NCI-H1105 treated with DMSO at 0.1 percent for 48 hours (cell line): ENCODE results near the gene MTARC1.

ENCODE experiments used
- DNase-seq: peaks from one replicate; lab custom pipeline; 2025; lab: John Stamatoyannopoulos, UW

Gene MTARC1

GRCh38 chr1:220770245-220770913, 16.3 kb upstream of the MTARC1 start:
- no peak for DNase-seq

- no peak for DNase-seq
Measured at GRCh38 chr1:220772846-220773245, 13.9 kb upstream of the MTARC1 start.

DNA sequence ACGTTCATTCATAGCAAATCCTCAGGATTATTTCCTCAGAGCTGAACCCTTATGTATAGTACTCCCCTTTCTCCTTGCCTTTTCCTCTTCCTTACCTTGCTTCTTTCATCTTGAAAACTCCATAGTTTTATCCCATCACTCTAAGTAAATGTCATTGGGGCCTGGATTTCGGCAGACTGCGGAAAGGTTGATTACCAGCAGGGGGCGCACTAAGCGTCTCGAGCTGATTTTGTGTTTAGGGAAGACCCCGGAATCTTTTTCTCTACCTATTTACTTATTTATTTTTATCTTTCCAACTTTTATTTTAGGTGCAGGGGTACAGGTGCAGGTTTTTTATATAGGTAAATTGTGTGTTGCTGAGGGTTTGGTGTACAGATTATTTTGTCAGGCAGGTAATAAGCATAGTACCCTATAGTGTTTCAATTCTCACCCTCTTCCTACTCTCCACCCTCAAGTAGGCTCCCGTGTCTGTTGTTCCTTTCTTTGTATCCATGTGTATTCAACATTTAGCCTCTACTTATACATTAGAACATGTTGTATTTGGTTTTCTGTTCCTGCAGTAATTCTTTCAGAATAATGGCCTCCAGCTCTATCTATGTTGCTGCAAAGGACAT, 11.4 kb upstream of the MTARC1 start:
- peak; percentile 16 for DNase-seq

DNA sequence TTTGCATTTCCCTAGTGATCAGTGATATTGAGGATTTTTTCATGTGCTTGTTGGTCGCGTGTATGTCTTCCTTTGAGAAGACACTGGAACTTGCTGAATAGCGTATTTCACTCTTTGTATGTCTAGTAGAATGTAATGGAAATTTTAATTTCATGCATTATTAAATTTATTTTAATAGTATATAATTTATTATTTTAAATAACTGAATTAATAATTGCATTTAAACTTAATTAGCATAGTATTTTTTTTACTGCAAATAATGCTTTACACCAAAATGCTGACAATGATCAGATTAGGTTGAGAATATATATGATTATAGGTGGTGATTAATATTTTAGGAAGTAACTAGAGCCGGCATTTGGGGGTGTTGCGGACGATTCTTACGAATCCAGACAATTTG, 10.5 kb upstream of the MTARC1 start:
- DNase-seq: no peak

GRCh38 chr1:220776720-220777326, 9.9 kb upstream of the MTARC1 start:
- DNase-seq: peak; percentile 64

DNA sequence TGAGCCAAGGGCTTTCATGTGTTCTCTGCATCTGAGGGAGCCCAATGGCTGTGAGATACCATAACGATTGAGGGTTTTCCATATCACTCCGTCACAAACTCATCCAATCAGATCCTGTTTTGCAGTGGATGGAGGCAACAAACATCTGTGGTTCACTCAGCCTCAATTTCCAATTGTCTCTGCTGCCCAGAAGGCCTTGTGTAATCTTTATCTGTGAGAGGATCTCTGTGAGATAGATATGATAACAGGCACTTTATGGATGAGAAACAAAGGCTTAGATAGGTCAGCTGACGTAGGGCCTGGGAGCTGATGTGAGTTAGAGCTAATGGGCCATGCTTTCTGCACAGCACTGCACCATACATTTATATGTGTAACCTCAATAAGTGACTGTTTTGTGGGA, 3.3 kb upstream of the MTARC1 start:
- no peak for DNase-seq

DNA sequence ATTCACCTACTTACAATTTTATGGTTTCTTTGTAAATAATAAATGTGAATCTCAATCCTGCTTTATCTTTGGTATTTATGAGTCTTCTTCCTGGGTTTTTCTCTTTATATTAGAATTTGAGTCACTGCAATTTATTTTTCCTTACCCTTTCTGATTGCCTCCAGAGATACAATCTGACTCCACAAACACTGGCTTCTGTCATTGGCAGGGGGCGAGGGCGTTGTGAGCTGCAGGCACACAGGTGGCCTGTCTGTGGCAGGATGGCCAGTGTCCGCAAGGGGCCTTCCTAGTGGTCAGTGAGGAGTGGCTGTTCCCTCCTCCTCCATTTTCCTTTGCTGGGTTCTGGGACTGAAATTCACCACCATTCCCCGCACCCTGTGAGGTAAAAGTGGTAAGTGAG, 2.0 kb upstream of the MTARC1 start:
- DNase-seq: no peak

DNA sequence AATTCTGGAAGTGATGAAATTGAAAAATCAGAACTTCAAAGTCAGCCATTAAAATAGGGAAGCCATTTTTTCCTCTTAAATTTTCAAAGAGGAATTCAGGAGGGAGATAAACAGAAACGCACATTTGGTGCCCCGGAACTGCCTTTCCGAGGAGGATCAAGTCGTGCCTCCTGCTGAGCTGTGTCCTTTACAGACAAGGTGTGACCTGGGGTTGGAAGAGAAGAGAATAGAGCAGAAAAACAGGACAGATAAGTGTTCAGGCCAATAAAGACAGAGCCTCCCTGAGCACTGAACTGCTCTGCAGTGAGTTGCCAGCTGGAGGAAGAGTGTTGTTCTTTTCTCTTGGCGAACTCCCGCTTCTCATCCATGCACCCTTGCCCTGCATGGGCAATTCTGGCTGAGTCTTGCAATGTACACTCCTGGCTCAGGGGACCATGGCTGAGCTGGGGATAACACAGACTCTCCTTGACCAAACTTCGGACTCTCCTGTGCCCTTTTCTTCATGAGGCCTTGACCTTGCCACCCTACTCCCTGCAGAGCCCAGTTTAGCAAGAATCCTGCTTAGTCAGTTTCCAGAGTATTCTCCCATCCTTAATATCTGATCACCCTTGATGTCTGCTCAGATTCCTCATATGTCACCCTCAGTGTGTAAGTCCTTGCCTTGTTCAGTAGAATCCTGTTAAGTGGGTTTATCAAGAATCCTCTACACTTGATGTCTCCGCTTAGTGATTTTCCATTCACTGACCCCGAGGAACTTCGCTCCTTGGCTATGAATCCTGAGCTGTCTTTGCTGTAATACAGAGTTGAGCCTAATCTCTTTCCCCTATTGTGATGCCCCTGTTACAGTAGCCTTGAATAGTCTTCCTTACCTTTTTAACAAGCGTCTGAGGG, 1.3 kb upstream of the MTARC1 start:
- no peak for DNase-seq

DNA sequence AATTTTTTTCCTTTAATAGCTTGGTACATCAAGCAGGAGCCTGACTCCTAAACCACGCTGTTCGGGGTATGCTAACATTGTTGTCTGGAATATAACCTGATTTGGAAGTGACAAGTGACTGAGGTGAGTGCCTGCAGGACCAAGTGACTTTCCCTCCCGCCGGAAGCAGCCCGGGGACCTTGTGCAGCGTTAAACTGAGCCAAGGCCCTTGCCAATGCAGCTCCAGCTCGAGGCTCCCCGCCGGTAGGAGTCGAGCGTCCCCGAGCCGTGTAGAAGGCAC, 716 bp upstream of the MTARC1 start:
- DNase-seq: no peak

DNA sequence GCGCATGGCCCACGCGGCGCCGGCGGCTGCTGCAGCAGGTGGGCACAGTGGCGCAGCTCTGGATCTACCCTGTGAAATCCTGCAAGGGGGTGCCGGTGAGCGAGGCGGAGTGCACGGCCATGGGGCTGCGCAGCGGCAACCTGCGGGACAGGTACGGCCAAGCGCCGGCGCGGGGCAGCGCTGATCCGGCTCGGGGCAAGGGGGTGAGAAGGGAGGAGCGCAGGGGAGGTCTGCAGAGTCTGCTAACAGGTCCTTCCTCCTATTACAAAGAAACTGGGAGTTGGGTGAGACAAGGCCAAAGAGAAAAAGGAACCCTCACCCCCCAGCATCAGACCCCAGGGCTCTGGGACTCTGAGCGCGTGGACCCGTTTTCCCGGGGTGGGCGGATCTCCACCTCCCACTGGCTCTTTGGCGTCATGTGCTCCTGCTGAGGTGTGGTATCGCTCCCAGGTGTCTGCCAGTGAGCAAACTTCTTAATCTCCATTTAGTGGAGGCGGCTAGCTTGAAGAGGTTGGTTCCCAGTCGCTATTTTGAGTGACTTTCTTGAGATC, 431 bp downstream of the MTARC1 start:
- peak; percentile 84 for DNase-seq

- DNase-seq: no peak
Measured at GRCh38 chr1:220788900-220789299, 2.2 kb downstream of the MTARC1 start.

DNA sequence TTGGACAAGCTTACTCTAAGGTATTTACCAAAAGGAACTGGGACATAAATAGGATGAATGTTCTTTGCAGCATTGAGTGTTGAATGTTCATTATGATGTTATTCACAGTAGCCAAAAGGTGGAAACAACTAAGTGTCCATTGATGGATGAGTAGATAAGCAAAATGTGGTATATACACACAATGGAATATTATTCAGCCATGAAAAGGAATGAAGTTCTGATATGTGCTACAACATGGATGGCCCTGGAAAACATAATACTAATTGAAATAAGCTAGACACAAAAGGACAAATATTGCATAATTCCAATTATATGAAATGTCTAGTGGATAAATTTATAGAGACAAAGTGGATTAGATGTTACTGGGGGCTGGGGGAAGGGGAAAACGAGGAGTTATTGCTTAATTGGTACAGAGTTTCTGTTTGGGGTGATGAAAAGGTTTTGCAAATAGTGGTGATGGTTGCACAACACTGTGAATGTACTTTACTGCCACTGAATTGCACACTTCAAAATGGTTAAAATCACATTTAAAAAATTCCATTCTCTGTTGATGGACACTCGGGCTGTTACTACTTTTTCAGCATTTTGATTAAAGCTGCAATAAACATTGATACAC, 2.9 kb downstream of the MTARC1 start:
- DNase-seq: no peak

DNA sequence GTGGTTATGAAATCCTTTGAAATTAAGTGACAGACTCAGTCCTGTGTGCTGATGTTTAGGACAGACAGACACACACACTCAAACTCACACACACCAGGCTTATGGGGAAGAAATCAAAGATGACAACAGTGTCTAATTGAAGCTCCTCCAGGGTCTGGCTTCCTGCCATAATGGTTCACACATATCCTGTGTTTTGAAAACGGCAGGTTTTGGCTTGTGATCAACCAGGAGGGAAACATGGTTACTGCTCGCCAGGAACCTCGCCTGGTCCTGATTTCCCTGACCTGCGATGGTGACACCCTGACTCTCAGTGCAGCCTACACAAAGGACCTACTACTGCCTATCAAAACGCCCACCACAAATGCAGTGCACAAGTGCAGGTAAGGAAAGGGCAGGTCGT, 4.6 kb downstream of the MTARC1 start:
- DNase-seq: peak; percentile 84

DNA sequence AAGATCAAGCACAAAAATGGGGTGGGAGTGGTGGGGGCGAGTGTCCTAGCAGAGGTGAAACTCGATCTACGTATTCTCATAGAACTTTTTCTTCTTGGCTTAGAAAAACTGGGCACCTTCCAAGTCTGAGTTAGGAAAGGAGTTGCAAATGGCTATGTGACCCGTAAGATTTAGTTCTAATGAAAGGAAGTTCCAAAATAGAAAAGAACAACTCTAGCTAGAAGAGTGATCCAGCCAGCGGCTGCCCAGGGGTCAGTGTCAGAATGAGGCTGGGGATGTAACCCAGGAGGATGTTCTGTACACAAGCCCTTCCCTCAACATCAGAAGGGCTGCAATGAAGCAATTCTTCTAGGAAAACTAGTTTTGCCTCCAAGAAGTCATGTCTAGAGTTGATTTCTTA, 5.2 kb downstream of the MTARC1 start:
- no peak for DNase-seq

DNA sequence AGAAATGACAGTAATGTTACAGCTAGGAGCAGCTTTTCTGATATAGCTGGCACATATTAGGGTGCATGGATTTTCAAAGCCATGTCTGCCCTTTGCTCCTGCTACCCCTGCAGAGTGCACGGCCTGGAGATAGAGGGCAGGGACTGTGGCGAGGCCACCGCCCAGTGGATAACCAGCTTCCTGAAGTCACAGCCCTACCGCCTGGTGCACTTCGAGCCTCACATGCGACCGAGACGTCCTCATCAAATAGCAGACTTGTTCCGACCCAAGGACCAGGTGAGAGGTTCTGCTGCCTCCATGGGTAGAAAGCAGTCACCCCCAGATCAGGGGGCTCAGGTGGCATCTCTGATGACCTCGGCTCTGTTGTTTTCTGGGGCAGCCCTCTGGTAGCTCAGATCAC, 9.8 kb downstream of the MTARC1 start:
- no peak for DNase-seq

DNA sequence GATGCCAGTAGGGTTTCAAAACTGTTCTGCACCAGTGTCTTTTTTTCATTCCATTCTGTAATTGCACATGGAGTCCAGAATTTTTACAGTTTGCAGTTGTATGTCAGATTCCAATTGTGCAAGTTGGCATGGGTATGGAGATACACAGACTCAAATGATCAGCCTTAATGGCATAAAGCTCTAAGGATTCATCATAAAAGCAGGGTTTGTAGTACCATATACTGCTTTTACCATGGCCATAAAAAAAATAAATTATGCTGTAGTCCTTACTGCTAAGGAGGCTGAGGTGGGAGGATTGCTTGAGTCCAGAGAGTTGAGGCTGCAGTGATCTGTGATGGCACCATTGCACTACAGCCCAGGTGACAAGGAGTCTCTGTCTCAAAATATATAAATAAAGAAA, 10.3 kb downstream of the MTARC1 start:
- DNase-seq: no peak

DNA sequence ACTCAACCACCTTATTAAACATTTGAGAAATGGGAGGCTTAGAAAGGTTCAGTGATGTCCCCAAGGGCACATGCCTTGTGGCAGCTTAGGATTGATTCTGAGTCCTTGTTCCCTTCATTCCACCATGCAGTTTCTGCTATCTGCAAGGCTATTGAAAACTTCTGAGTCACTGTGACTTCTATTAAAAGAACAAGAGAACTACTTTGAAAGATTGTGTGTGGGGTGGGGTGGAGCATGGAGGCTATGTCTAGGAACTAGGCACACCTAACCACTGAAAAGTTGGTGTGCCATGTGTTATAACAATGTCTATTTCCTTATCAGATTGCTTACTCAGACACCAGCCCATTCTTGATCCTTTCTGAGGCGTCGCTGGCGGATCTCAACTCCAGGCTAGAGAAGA, 10.8 kb downstream of the MTARC1 start:
- DNase-seq: no peak

DNA sequence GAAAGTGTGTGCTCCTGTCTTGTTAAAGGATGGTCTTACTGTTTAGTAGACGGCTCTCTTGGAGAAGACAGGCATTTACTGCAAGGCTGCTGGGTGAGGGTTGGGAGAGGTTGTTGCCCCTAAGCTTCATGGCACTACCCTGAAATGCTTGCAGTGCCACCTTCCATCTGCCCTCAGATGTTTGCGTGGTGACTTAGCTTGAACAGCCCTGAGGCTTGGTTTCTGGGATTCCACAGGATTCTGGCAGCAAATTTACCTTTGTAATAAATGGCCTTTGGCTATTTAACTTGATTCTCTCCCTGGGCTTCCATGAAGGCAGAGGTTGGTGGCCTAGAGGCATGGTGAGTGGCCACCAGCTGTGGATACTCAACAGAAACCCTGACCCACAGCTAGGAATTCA, 11.6 kb downstream of the MTARC1 start:
- no peak for DNase-seq

DNA sequence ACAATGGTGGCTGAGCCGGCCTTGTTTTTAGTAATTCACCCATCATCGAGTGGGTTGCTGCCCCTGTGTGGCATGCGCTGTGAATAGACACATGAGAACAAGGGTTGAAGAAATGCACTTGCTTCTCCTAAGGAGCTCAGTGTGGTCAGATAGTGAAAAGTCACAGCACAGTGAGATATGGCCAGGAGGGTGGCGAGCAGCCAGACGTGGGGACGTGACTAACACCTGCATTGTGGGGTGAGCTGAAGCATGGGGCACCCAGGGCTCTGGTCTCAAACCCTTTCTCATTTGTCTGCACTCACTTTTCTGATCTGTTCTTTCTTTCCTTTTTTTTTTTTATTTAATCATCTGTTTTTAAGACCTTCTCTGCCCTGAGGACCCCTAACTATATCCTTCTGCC, 13.5 kb downstream of the MTARC1 start:
- no peak for DNase-seq

DNA sequence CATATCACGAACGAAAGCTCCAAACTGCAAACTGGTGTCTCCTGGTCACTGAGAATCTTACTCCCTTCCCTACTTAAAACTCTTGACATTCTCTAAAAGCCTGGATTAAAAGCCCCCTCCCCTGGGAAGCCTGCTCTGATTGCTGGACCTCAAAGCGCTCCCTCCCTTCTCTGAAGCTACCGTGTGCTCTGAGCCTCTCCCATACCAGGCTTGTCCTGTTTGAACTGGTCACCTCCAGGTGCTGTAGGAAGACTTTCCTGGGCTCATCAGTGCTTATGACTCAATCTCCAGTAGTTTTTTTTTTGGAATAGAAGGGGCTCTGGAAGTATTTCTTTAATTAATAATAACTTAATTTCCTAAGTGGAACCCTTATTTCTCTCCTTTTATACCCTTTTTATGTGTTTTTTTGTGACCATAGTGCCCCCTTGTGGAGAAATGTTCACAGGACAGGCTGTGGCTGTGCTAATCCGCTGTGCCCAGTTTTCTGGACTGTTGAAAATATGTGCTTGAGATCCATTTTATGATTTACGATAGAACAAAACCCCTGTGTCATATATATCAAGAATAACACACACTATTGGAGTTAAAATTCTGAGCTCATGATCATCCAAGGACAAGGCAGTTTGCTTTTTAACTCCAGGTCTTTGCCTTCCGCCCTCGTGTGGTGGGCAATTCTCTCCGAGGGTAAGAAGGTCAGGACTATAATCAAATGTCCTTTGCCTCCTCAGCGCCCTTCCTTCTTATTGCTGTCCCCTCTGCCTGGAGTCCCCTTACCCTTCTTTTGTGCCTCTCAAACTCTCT, 16.9 kb downstream of the MTARC1 start:
- peak; percentile 41 for DNase-seq

GRCh38 chr1:220804202-220804586, 17.5 kb downstream of the MTARC1 start:
- DNase-seq: no peak
